PC-3 (cell line): Measurements from ENCODE around the gene ABTB2. TPM values are rescaled to one million over a fixed set of nuclear protein-coding genes. Genes with fewer than 3 reads are reported as not detected.

ENCODE experiments used
- ATAC-seq: fragments of 200-7000 bp; cut with Tn5 transposase; 2 replicates; pipeline ENCODE4 v1.9.1; 2020; ENCODE audit warnings: mild to moderate bottlenecking, moderate library complexity
- BruUV-seq: library from RNA; stranded (reverse); fragments of 400-500 nt; replicated peaks from 2 replicates; lab custom pipeline; 2021; lab: Mats Ljungman, UMichigan
- CTCF ChIA-PET: fragments of 300-600 bp; sonication (Branson Sonifier 250); formaldehyde crosslinking; loops from one replicate; lab custom pipeline; 2022; ENCODE audit warnings: antibody characterized with exemption; lab: Charles Lee
- POLR2A ChIA-PET: fragments of 300-600 bp; sonication (Branson Sonifier 250); formaldehyde crosslinking; loops from one replicate; lab custom pipeline; 2022; ENCODE audit warnings: antibody characterized with exemption; ENCODE audit not compliant: unreplicated experiment; lab: Charles Lee
- DNase-seq: peaks from one replicate; pipeline ENCODE4 v3.0.0-alpha.2; 2015
- H2AFZ ChIP-seq: fragments of 300-600 bp; sonication (generic); 2 replicates; pipeline ENCODE4 v1.6.0; 2016; ENCODE audit warnings: antibody characterized with exemption, low read length
- H3F3A ChIP-seq: fragments of 300-600 bp; sonication (generic); one replicate; pipeline ENCODE4 v1.6.0; 2017; ENCODE audit warnings: antibody characterized with exemption, low read length, control low read depth, mild to moderate bottlenecking; ENCODE audit not compliant: unreplicated experiment
- H3K27ac ChIP-seq: fragments of 300-600 bp; sonication (generic); 2 replicates; pipeline ENCODE4 v1.5.1; 2016; ENCODE audit warnings: mild to moderate bottlenecking, low read length
- H3K27me3 ChIP-seq: fragments of 300-600 bp; sonication (generic); 2 replicates; pipeline ENCODE4 v1.6.1; 2016; ENCODE audit warnings: low read length, mixed read lengths
- H3K36me3 ChIP-seq: fragments of 300-600 bp; sonication (generic); 2 replicates; pipeline ENCODE4 v1.6.1; 2016; ENCODE audit warnings: low read depth, mixed run types, low read length, mixed read lengths
- H3K4me1 ChIP-seq: fragments of 300-600 bp; sonication (generic); 2 replicates; pipeline ENCODE4 v1.5.1; 2016; ENCODE audit warnings: low read length; ENCODE audit not compliant: insufficient read depth
- H3K4me2 ChIP-seq: fragments of 300-600 bp; sonication (generic); 2 replicates; pipeline ENCODE4 v1.6.0; 2016; ENCODE audit warnings: low read length
- H3K4me3 ChIP-seq: fragments of 300-600 bp; sonication (generic); 2 replicates; pipeline ENCODE4 v1.5.1; 2016; ENCODE audit warnings: mild to moderate bottlenecking, low read length, mixed read lengths
- H3K79me2 ChIP-seq: fragments of 300-600 bp; sonication (generic); 2 replicates; pipeline ENCODE4 v1.6.1; 2017; ENCODE audit warnings: low read length, mixed read lengths
- H3K9ac ChIP-seq: fragments of 300-600 bp; sonication (generic); 2 replicates; pipeline ENCODE4 v1.6.0; 2016; ENCODE audit warnings: mild to moderate bottlenecking, low read length
- H3K9me2 ChIP-seq: fragments of 300-600 bp; sonication (generic); replicated peaks from 2 replicates; pipeline ENCODE4 v1.6.1; 2016; ENCODE audit warnings: mixed run types, low read length, mixed read lengths
- H3K9me3 ChIP-seq: fragments of 300-600 bp; sonication (generic); 2 replicates; pipeline ENCODE4 v1.6.1; 2016; ENCODE audit warnings: low read length, mixed read lengths
- H4K20me1 ChIP-seq: fragments of 300-600 bp; sonication (generic); 2 replicates; pipeline ENCODE4 v1.6.1; 2016; ENCODE audit warnings: low read length, mixed read lengths
- CTCF ChIP-seq: fragments of 300-600 bp; sonication (generic); conservative IDR thresholded peaks from 2 replicates; pipeline ENCODE4 v1.5.1; 2017; ENCODE audit warnings: antibody characterized with exemption, low read depth, mild to moderate bottlenecking, low read length
- EZH2 ChIP-seq: fragments of 300-600 bp; sonication (generic); IDR thresholded peaks from one replicate; pipeline ENCODE4 v1.6.1; 2017; ENCODE audit warnings: antibody characterized with exemption, mild to moderate bottlenecking, low read length; ENCODE audit not compliant: unreplicated experiment
- EZH2phosphoT487 ChIP-seq: fragments of 300-600 bp; sonication (generic); IDR thresholded peaks from 2 replicates; pipeline ENCODE4 v1.6.1; 2018; ENCODE audit warnings: mild to moderate bottlenecking, antibody characterized with exemption, low read length, borderline replicate concordance
- intact Hi-C: fragments of 100-400 bp; cut with micrococcal nuclease; formaldehyde crosslinking; loops from 2 replicates; pipeline ENCODE4 v1.9.0; 2023
- total RNA-seq: library from RNA; depleted of rRNA; stranded (reverse); fragments of >200 nt; gene quantifications from 2 replicates; pipeline ENCODE4 v1.2.3, GENCODE V29; 2014

The ABTB2 gene
- total RNA-seq, 1 experiment from 2014 or later, result 5.2 TPM

- H3K9me2 ChIP-seq, result no peaks in the 10 kb centered on the region
- TF ChIP-seq EZH2phosphoT487 (no peak), CTCF (no peak), EZH2 (no peak)
- H4K20me1 ChIP-seq, result no peaks in the 10 kb centered on the region
- no peaks in the 10 kb centered on the region for H3K27me3 ChIP-seq
- H3K9ac ChIP-seq, result no peak overlapping the region
- no peak overlapping the region for H3K4me2 ChIP-seq
- BruUV-seq, result no TSS peak
- POLR2A ChIA-PET, result no interaction called here
- ATAC-seq, result peak; percentile 76
- H3K79me2 ChIP-seq, result no peaks in the 10 kb centered on the region
- no peak overlapping the region for H3K27ac ChIP-seq
- H3K4me1 ChIP-seq, result no peaks in the 10 kb centered on the region
- no peaks in the 10 kb centered on the region for H3F3A ChIP-seq
- peaks cover 51% of the 10 kb centered on the region for H3K36me3 ChIP-seq
- peak; percentile 15 for DNase-seq
- H3K4me3 ChIP-seq, result no peak overlapping the region
- CTCF ChIA-PET, result no interaction called here
- intact Hi-C loops, result no loop called here
- H3K9me3 ChIP-seq, result no peaks in the 10 kb centered on the region
- no peak overlapping the region for H2AFZ ChIP-seq
Measured at GRCh38 chr11:34126959-34127848, 230.6 kb downstream of the ABTB2 start.

GRCh38 chr11:34124885-34125668 is 232.7 kb downstream of the ABTB2 start:
- Histone ChIP-seq H3K27me3 (no peaks in the 10 kb centered on the region), H3K4me2 (no peak overlapping the region), H3K79me2 (no peaks in the 10 kb centered on the region), H3F3A (no peaks in the 10 kb centered on the region), H3K9me2 (no peaks in the 10 kb centered on the region), H4K20me1 (no peaks in the 10 kb centered on the region), H3K4me3 (no peak overlapping the region), H3K27ac (no peak overlapping the region), H2AFZ (no peak overlapping the region), H3K36me3 (peaks cover 52% of the 10 kb centered on the region), H3K4me1 (no peaks in the 10 kb centered on the region), H3K9me3 (no peaks in the 10 kb centered on the region), H3K9ac (no peak overlapping the region)
- intact Hi-C loops, result no loop called here
- ATAC-seq (no peak), DNase-seq (no peak)
- POLR2A ChIA-PET, result no interaction called here
- TSS peak; percentile 8 for BruUV-seq
- CTCF ChIA-PET, result no interaction called here
- no peak for TF ChIP-seq CTCF
- no peak for TF ChIP-seq EZH2
- TF ChIP-seq EZH2phosphoT487, result no peak
